ENCODE measurements around the gene FES. TPM values are rescaled to one million over a fixed set of nuclear protein-coding genes. Genes with fewer than 3 reads are reported as not detected.

The FES gene
- total and polyA plus RNA-seq, 10 of the 15 experiments (the other 5 are each of a cell fraction or from before 2014, with no cell fraction given) = 0.07 to 23.9 (median 9.9) TPM

DNA sequence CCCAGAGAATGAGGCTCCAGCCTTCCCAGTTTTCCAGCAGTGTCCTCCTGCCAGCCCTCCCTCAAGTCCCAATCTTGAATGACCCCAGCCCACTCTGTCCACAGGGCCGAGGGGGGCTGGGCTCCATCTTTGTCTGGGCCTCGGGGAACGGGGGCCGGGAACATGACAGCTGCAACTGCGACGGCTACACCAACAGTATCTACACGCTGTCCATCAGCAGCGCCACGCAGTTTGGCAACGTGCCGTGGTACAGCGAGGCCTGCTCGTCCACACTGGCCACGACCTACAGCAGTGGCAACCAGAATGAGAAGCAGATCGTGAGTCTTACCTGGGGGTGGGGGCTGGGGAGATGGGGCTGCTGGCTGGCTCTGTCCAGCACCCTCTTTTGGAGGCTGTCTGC, 5.6 kb upstream of the FES start:
- Histone ChIP-seq H4K20me1 (ENCODE audit: control insufficient read depth, insufficient read depth) (peaks cover 4% of the 10 kb centered on the region; the same call in 1 of the 2 replicates), H3K4me2 (ENCODE audit: control insufficient read depth, insufficient read depth) (no peak overlapping the region), H3K4me3 (no peak overlapping the region), H3K27me3 (replicated peaks in 1 of 2; ENCODE audit: control insufficient read depth in 2 of 2, insufficient read depth in 2 of 2, low read length in 1 of 2) (no peaks in the 10 kb centered on the region), H3K79me2 (ENCODE audit: control insufficient read depth, insufficient read depth, low read length) (peaks cover 3% of the 10 kb centered on the region), H3K9me3 (replicated peaks; ENCODE audit: control insufficient read depth, insufficient read depth, low read length) (no peaks in the 10 kb centered on the region), H3K9ac (ENCODE audit: control insufficient read depth, insufficient read depth, low read length) (no peak overlapping the region), H3K4me1 (ENCODE audit: control insufficient read depth, insufficient read depth, low read length) (no peaks in the 10 kb centered on the region), H3K36me3 (ENCODE audit: control insufficient read depth in 2 of 2, insufficient read depth in 2 of 2, low read length in 1 of 2) (peaks cover 17 to 40% of the 10 kb centered on the region in 2 experiments; a peak in 3 of 4 replicates), H3K27ac (ENCODE audit: control insufficient read depth, insufficient read depth) (no peak overlapping the region), H2AFZ (ENCODE audit: control insufficient read depth, low read depth, low read length) (no peak overlapping the region)
- ChIA-PET CTCF (no interaction called here), POLR2A (no interaction called here), RAD21 (ENCODE audit: unreplicated experiment) (no interaction called here), SMC1A (ENCODE audit: uncharacterized antibody, unreplicated experiment) (no interaction called here)
- 98% methylated on average over 9 of the region's 15 CpGs for WGBS (ENCODE audit: insufficient coverage, insufficient replicate concordance, low lambda C conversion rate, missing lambda C conversion rate)
- intact Hi-C loops (cut with micrococcal nuclease; ENCODE audit: unreplicated experiment) (no loop called here), in situ Hi-C loops (cut with MboI) (no loop called here)
- ATAC-seq (no peak), DNase-seq (ENCODE audit: low read depth, low spot score) (no peak), FAIRE-seq (no peak)
- BruUV-seq (replicated peaks) = no TSS peak
- TF ChIP-seq KDM1A (IDR thresholded peaks at IDR 0.05; ENCODE audit: borderline replicate concordance) (no peak), POLR2AphosphoS5 (IDR thresholded peaks at IDR 0.05; ENCODE audit: low read length) (no peak), POU2F2 (IDR thresholded peaks at IDR 0.05; ENCODE audit: borderline replicate concordance, low read depth, low read length) (no peak), HDAC2 (IDR thresholded peaks at IDR 0.05) (no peak), SUZ12 (IDR thresholded peaks at IDR 0.05; ENCODE audit: unreplicated experiment) (no peak), CREM (IDR thresholded peaks at IDR 0.05; ENCODE audit: low read depth) (no peak), TCF12 (IDR thresholded peaks at IDR 0.05; ENCODE audit: low read depth, low read length) (no peak), TCF3 (IDR thresholded peaks at IDR 0.05; ENCODE audit: borderline replicate concordance, insufficient read depth, low read depth, low read length) (no peak), NFXL1 (IDR thresholded peaks at IDR 0.05; ENCODE audit: borderline replicate concordance) (no peak), POLR2A (IDR thresholded peaks at IDR 0.05; ENCODE audit: low read depth, low read length) (no peak; the same call in 1 of the 2 replicates), NRF1 (conservative IDR thresholded peaks at IDR 0.05; ENCODE audit: low read depth, low read length) (no peak)
- TF ChIP-seq, protein P1, sequence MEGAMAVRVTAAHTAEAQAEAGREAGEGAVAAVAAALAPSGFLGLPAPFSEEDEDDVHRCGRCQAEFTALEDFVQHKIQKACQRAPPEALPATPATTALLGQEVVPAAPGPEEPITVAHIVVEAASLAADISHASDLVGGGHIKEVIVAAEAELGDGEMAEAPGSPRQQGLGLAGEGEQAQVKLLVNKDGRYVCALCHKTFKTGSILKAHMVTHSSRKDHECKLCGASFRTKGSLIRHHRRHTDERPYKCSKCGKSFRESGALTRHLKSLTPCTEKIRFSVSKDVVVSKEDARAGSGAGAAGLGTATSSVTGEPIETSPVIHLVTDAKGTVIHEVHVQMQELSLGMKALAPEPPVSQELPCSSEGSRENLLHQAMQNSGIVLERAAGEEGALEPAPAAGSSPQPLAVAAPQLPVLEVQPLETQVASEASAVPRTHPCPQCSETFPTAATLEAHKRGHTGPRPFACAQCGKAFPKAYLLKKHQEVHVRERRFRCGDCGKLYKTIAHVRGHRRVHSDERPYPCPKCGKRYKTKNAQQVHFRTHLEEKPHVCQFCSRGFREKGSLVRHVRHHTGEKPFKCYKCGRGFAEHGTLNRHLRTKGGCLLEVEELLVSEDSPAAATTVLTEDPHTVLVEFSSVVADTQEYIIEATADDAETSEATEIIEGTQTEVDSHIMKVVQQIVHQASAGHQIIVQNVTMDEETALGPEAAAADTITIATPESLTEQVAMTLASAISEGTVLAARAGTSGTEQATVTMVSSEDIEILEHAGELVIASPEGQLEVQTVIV (IDR thresholded peaks at IDR 0.05; ENCODE audit: borderline replicate concordance, partially characterized antibody) = no peak
- TF ChIP-seq, protein P2, sequence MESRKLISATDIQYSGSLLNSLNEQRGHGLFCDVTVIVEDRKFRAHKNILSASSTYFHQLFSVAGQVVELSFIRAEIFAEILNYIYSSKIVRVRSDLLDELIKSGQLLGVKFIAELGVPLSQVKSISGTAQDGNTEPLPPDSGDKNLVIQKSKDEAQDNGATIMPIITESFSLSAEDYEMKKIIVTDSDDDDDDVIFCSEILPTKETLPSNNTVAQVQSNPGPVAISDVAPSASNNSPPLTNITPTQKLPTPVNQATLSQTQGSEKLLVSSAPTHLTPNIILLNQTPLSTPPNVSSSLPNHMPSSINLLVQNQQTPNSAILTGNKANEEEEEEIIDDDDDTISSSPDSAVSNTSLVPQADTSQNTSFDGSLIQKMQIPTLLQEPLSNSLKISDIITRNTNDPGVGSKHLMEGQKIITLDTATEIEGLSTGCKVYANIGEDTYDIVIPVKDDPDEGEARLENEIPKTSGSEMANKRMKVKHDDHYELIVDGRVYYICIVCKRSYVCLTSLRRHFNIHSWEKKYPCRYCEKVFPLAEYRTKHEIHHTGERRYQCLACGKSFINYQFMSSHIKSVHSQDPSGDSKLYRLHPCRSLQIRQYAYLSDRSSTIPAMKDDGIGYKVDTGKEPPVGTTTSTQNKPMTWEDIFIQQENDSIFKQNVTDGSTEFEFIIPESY (IDR thresholded peaks at IDR 0.05) = no peak
- TF ChIP-seq, protein P3, sequence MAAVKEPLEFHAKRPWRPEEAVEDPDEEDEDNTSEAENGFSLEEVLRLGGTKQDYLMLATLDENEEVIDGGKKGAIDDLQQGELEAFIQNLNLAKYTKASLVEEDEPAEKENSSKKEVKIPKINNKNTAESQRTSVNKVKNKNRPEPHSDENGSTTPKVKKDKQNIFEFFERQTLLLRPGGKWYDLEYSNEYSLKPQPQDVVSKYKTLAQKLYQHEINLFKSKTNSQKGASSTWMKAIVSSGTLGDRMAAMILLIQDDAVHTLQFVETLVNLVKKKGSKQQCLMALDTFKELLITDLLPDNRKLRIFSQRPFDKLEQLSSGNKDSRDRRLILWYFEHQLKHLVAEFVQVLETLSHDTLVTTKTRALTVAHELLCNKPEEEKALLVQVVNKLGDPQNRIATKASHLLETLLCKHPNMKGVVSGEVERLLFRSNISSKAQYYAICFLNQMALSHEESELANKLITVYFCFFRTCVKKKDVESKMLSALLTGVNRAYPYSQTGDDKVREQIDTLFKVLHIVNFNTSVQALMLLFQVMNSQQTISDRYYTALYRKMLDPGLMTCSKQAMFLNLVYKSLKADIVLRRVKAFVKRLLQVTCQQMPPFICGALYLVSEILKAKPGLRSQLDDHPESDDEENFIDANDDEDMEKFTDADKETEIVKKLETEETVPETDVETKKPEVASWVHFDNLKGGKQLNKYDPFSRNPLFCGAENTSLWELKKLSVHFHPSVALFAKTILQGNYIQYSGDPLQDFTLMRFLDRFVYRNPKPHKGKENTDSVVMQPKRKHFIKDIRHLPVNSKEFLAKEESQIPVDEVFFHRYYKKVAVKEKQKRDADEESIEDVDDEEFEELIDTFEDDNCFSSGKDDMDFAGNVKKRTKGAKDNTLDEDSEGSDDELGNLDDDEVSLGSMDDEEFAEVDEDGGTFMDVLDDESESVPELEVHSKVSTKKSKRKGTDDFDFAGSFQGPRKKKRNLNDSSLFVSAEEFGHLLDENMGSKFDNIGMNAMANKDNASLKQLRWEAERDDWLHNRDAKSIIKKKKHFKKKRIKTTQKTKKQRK (IDR thresholded peaks at IDR 0.05; ENCODE audit: low read depth, low read length) = no peak

Measured in GM12878 (cell line).